ENCODE results near the gene NBEAL1.
"Not testable (repeated sequence)": the region's sequence is repeated elsewhere in the genome, so short reads cannot be mapped to it uniquely, and the experiment has no call there.

The NBEAL1 gene

GRCh38 chr2:203237346-203238238 lies 222.9 kb downstream of the NBEAL1 start:
- DNase-seq, result peak; percentile 12

GRCh38 chr2:203238292-203238703 lies 223.6 kb downstream of the NBEAL1 start:
- no peak for DNase-seq

GRCh38 chr2:203238704-203239526 lies 224.2 kb downstream of the NBEAL1 start, which contains the start of gene CYP20A1:
Gene CYP20A1, plus strand, starts transcription at chr2:203239018. Its CDS starts 45 bp downstream, at chr2:203239063.
- DNase-seq, result peak; percentile 97

GRCh38 chr2:203240491-203240890 lies 225.8 kb downstream of the NBEAL1 start:
- peak; percentile 23 for DNase-seq

GRCh38 chr2:203242518-203242917 lies 227.8 kb downstream of the NBEAL1 start:
- no peak for DNase-seq

GRCh38 chr2:203246646-203247045 lies 232.0 kb downstream of the NBEAL1 start:
- peak; percentile 39 for DNase-seq

- no peak for DNase-seq
These were observed 238.1 kb downstream of the NBEAL1 start for GRCh38 chr2:203252818-203253217.

GRCh38 chr2:203253422-203254095 lies 238.9 kb downstream of the NBEAL1 start:
- not testable (repeated sequence) for DNase-seq

GRCh38 chr2:203261326-203262159 lies 246.9 kb downstream of the NBEAL1 start:
- DNase-seq, result no peak
